ENCODE data around the gene TMEM176A.
"Not testable (repeated sequence)": the region's sequence is repeated elsewhere in the genome, so short reads cannot be mapped to it uniquely, and the experiment has no call there.

TMEM176A gene

GRCh38 chr7:150788474-150789269 is 11.9 kb upstream of the TMEM176A start:
- DNase-seq (ENCODE audit: low read depth in 2 of 2) = no peak

GRCh38 chr7:150790416-150791075 is 10.0 kb upstream of the TMEM176A start:
- no peak for DNase-seq (ENCODE audit: low read depth in 2 of 2)

GRCh38 chr7:150791304-150791703 is 9.3 kb upstream of the TMEM176A start:
- no peak for DNase-seq (ENCODE audit: low read depth in 2 of 2)

GRCh38 chr7:150791746-150792452 is 8.7 kb upstream of the TMEM176A start:
- DNase-seq (ENCODE audit: low read depth in 2 of 2) = no peak

- no peak for DNase-seq (ENCODE audit: low read depth in 2 of 2)
Measured at GRCh38 chr7:150793569-150794238, 6.9 kb upstream of the TMEM176A start.

- no peak for DNase-seq (ENCODE audit: low read depth in 2 of 2)
Measured at GRCh38 chr7:150797661-150798060, 2.9 kb upstream of the TMEM176A start.

GRCh38 chr7:150799156-150799555 is 1.4 kb upstream of the TMEM176A start:
- DNase-seq (ENCODE audit: low read depth in 2 of 2) = no peak

GRCh38 chr7:150799741-150800580 is 608 bp upstream of the TMEM176A start, which contains the start of gene TMEM176B:
Gene TMEM176B (minus strand): TSS chr7:150800364. CDS start chr7:150796569, 3,795 bp downstream.
- DNase-seq (ENCODE audit: low read depth in 2 of 2) = no peak

- DNase-seq (ENCODE audit: low read depth in 2 of 2) = no peak
Measured at GRCh38 chr7:150801242-150801945, 825 bp downstream of the TMEM176A start.

GRCh38 chr7:150801946-150802771 is 1.6 kb downstream of the TMEM176A start:
- no peak for DNase-seq (ENCODE audit: low read depth in 2 of 2)

- DNase-seq (ENCODE audit: low read depth in 2 of 2) = no peak
Measured at GRCh38 chr7:150803161-150803860, 2.7 kb downstream of the TMEM176A start.

- DNase-seq (ENCODE audit: low read depth in 2 of 2) = no peak
Measured at GRCh38 chr7:150804802-150805201, 4.2 kb downstream of the TMEM176A start.

- DNase-seq (ENCODE audit: low read depth in 2 of 2) = no peak
Measured at GRCh38 chr7:150805864-150806263, 5.3 kb downstream of the TMEM176A start.

- DNase-seq (ENCODE audit: low read depth in 2 of 2) = no peak
Measured at GRCh38 chr7:150806454-150806853, 5.9 kb downstream of the TMEM176A start.

- DNase-seq (ENCODE audit: low read depth in 2 of 2) = no peak
Measured at GRCh38 chr7:150806863-150807262, 6.3 kb downstream of the TMEM176A start.

GRCh38 chr7:150807616-150808438 is 7.3 kb downstream of the TMEM176A start:
- not testable (repeated sequence) for DNase-seq (ENCODE audit: low read depth in 2 of 2)

GRCh38 chr7:150814328-150815001 is 13.9 kb downstream of the TMEM176A start:
- DNase-seq (ENCODE audit: low read depth in 2 of 2) = no peak
